CD8-positive, alpha-beta memory T cell (primary cell): ENCODE data around the gene DNAJC10. TPM values are rescaled to one million over a fixed set of nuclear protein-coding genes. Genes with fewer than 3 reads are reported as not detected.
A peak's percentile ranks its signal among the peaks of the same experiment; 100 is the strongest.
"Not testable (repeated sequence)": the region's sequence is repeated elsewhere in the genome, so short reads cannot be mapped to it uniquely, and the experiment has no call there.

Experiments used
- CTCF ChIA-PET: fragments of 350-600 bp; sonication (Branson Sonifier 250); formaldehyde crosslinking; loops from one replicate; lab custom pipeline; 2021; ENCODE audit warnings: antibody characterized with exemption; lab: Charles Lee
- POLR2A ChIA-PET: fragments of 350-600 bp; sonication (Branson Sonifier 250); formaldehyde crosslinking; loops from one replicate; lab custom pipeline; 2021; ENCODE audit warnings: antibody characterized with exemption; lab: Charles Lee
- DNase-seq, 5 donors: peaks; one replicate each; pipeline versions ENCODE4 v3.0.0 to v3.0.0-alpha.2; 2020 to 2022; ENCODE audit warnings: mixed read lengths in 1 of 5
- H3K27ac ChIP-seq: one replicate; pipeline ENCODE4 v1.7.0; 2013; ENCODE audit warnings: low read depth, mild to moderate bottlenecking, low read length, moderate library complexity
- H3K27me3 ChIP-seq: 2 replicates; pipeline ENCODE4 v1.7.0; 2013; ENCODE audit warnings: low read length, mild to moderate bottlenecking; ENCODE audit not compliant: insufficient read depth, poor library complexity, severe bottlenecking
- H3K36me3 ChIP-seq: 2 replicates; pipeline ENCODE4 v1.7.0; 2013; ENCODE audit warnings: mild to moderate bottlenecking, low read length, moderate library complexity; ENCODE audit not compliant: insufficient read depth
- H3K4me1 ChIP-seq: 2 replicates; pipeline ENCODE4 v1.7.0; 2013; ENCODE audit warnings: mild to moderate bottlenecking, low read length, moderate library complexity; ENCODE audit not compliant: insufficient read depth
- H3K4me3 ChIP-seq: 2 replicates; pipeline ENCODE4 v1.7.0; 2013; ENCODE audit warnings: mild to moderate bottlenecking, low read length
- H3K9me3 ChIP-seq: 2 replicates; pipeline ENCODE4 v1.7.0; 2013; ENCODE audit warnings: mild to moderate bottlenecking, low read length
- H3K27ac Mint-ChIP-seq, 8 donors: one replicate each; pipeline ENCODE4 v1.8.0; 2020 to 2021; ENCODE audit warnings: mixed read lengths in 8 of 8, mild to moderate bottlenecking in 6 of 8, inconsistent platforms in 3 of 8, moderate library complexity in 3 of 8
- H3K27me3 Mint-ChIP-seq, 2 donors: one replicate each; pipeline ENCODE4 v1.8.0; 2020 to 2021; ENCODE audit warnings: mixed read lengths in 2 of 2, mild to moderate bottlenecking in 1 of 2, moderate library complexity in 1 of 2
- H3K36me3 Mint-ChIP-seq, 3 donors: one replicate each; pipeline ENCODE4 v1.8.0; 2020 to 2021; ENCODE audit warnings: mixed read lengths in 3 of 3, inconsistent platforms in 1 of 3, mild to moderate bottlenecking in 1 of 3
- H3K4me1 Mint-ChIP-seq, 3 donors: one replicate each; pipeline ENCODE4 v1.8.0; 2020 to 2021; ENCODE audit warnings: mixed read lengths in 3 of 3, inconsistent platforms in 1 of 3, mild to moderate bottlenecking in 1 of 3
- H3K4me3 Mint-ChIP-seq, 7 donors: one replicate each; pipeline ENCODE4 v1.8.0; 2020 to 2021; ENCODE audit warnings: mixed read lengths in 7 of 7, mild to moderate bottlenecking in 6 of 7, moderate library complexity in 4 of 7, inconsistent platforms in 2 of 7
- H3K9me3 Mint-ChIP-seq, 5 donors: one replicate each; pipeline ENCODE4 v1.8.0; 2020 to 2022; ENCODE audit warnings: mixed read lengths in 5 of 5, mild to moderate bottlenecking in 3 of 5, moderate library complexity in 2 of 5, inconsistent platforms in 1 of 5
- polyA plus RNA-seq: library from polyadenylated mRNA; unstranded; fragments of 300-500 nt; fragmentation: Illumina TruSeq; gene quantifications from one replicate; pipeline ENCODE4 v1.2.3, GENCODE V29; 2021
- total RNA-seq, 2 experiments: library from RNA; stranded (reverse); gene quantifications; one replicate each; pipeline ENCODE4 v1.2.3, GENCODE V29; 2021

The DNAJC10 gene
- total and polyA plus RNA-seq, 3 experiments from 2014 or later, result 53.2 to 78.4 (median 76.0) TPM

GRCh38 chr2:182685559-182685958 is 30.5 kb upstream of the DNAJC10 start:
- Mint-ChIP-seq H3K9me3 (peaks cover 0 to 3% (median 0%) of the 10 kb centered on the region in 5 donors), H3K4me3 (no peak overlapping the region), H3K27me3 (peaks cover 11 to 39% of the 10 kb centered on the region in 2 donors), H3K4me1 (no peaks in the 10 kb centered on the region), H3K27ac (peak overlapping the region in 1 of 8 donors; percentile 39), H3K36me3 (no peaks in the 10 kb centered on the region)
- Histone ChIP-seq H3K27me3 (no peaks in the 10 kb centered on the region), H3K27ac (no peak overlapping the region), H3K4me3 (no peak overlapping the region), H3K36me3 (no peaks in the 10 kb centered on the region), H3K9me3 (no peaks in the 10 kb centered on the region), H3K4me1 (no peaks in the 10 kb centered on the region)
- CTCF ChIA-PET, result no interaction called here
- no peak for DNase-seq
- POLR2A ChIA-PET, result no interaction called here

- H3K4me3 ChIP-seq, H3K9me3 ChIP-seq, H3K27ac ChIP-seq, DNase-seq, CTCF ChIA-PET, H3K4me3 Mint-ChIP-seq, H3K4me1 Mint-ChIP-seq, H3K27ac Mint-ChIP-seq, H3K36me3 Mint-ChIP-seq, H3K27me3 ChIP-seq, POLR2A ChIA-PET, H3K36me3 ChIP-seq, H3K9me3 Mint-ChIP-seq, H3K4me1 ChIP-seq: not testable (repeated sequence)
- peaks cover 18 to 39% of the 10 kb centered on the region in 2 donors for H3K27me3 Mint-ChIP-seq
These were observed 29.3 kb upstream of the DNAJC10 start for GRCh38 chr2:182686763-182687162.

GRCh38 chr2:182694189-182694588 is 21.9 kb upstream of the DNAJC10 start:
- Histone ChIP-seq H3K4me3 (no peak overlapping the region), H3K27me3 (no peaks in the 10 kb centered on the region), H3K4me1 (no peaks in the 10 kb centered on the region), H3K36me3 (no peaks in the 10 kb centered on the region), H3K9me3 (no peaks in the 10 kb centered on the region), H3K27ac (no peak overlapping the region)
- H3K4me1 Mint-ChIP-seq, result no peaks in the 10 kb centered on the region
- H3K4me3 Mint-ChIP-seq, result no peak overlapping the region
- DNase-seq, result no peak
- peak overlapping the region in 1 of 8 donors; percentile 7 for H3K27ac Mint-ChIP-seq
- CTCF ChIA-PET, result no interaction called here
- POLR2A ChIA-PET, result interaction anchor here (0.6 to 0.7 kb wide), 2 partner anchors 14 to 1338 kb away, joined by 3 to 8 read pairs; no protein-coding TSS in a partner anchor
- H3K36me3 Mint-ChIP-seq, result no peaks in the 10 kb centered on the region
- peaks cover 0 to 3% (median 0%) of the 10 kb centered on the region in 5 donors for H3K9me3 Mint-ChIP-seq
- peaks cover 5 to 10% of the 10 kb centered on the region in 2 donors for H3K27me3 Mint-ChIP-seq

GRCh38 chr2:182695776-182696175 is 20.3 kb upstream of the DNAJC10 start:
- Histone ChIP-seq H3K9me3 (no peaks in the 10 kb centered on the region), H3K27ac (no peak overlapping the region), H3K4me3 (no peak overlapping the region), H3K4me1 (no peaks in the 10 kb centered on the region), H3K36me3 (no peaks in the 10 kb centered on the region), H3K27me3 (no peaks in the 10 kb centered on the region)
- Mint-ChIP-seq H3K27me3 (peaks cover 5 to 8% of the 10 kb centered on the region in 2 donors), H3K27ac (no peak overlapping the region), H3K36me3 (no peaks in the 10 kb centered on the region), H3K9me3 (peaks cover 0 to 3% (median 0%) of the 10 kb centered on the region in 5 donors), H3K4me1 (no peaks in the 10 kb centered on the region), H3K4me3 (no peak overlapping the region)
- DNase-seq, result no peak
- ChIA-PET CTCF (no interaction called here), POLR2A (no interaction called here)

GRCh38 chr2:182698671-182699070 is 17.4 kb upstream of the DNAJC10 start:
- H3K9me3 ChIP-seq, result no peaks in the 10 kb centered on the region
- ChIA-PET CTCF (interaction anchor here (1.2 kb wide), 1 partner anchor 32 kb away, joined by 3 read pairs; no protein-coding TSS in a partner anchor), POLR2A (no interaction called here)
- no peaks in the 10 kb centered on the region for H3K27me3 ChIP-seq
- H3K36me3 ChIP-seq, result no peaks in the 10 kb centered on the region
- H3K36me3 Mint-ChIP-seq, result no peaks in the 10 kb centered on the region
- H3K9me3 Mint-ChIP-seq, result no peaks in the 10 kb centered on the region
- no peaks in the 10 kb centered on the region for H3K4me1 ChIP-seq
- no peak overlapping the region for H3K27ac ChIP-seq
- H3K4me3 ChIP-seq, result no peak overlapping the region
- peaks cover 0 to 11% of the 10 kb centered on the region in 2 donors for H3K27me3 Mint-ChIP-seq
- no peak for DNase-seq
- no peak overlapping the region for H3K4me3 Mint-ChIP-seq
- H3K4me1 Mint-ChIP-seq, result no peaks in the 10 kb centered on the region
- no peak overlapping the region for H3K27ac Mint-ChIP-seq

GRCh38 chr2:182705761-182706160 is 10.3 kb upstream of the DNAJC10 start:
- Mint-ChIP-seq H3K36me3 (no peaks in the 10 kb centered on the region), H3K9me3 (no peaks in the 10 kb centered on the region), H3K27me3 (peaks cover 8 to 52% of the 10 kb centered on the region in 2 donors), H3K4me3 (no peak overlapping the region), H3K27ac (no peak overlapping the region), H3K4me1 (no peaks in the 10 kb centered on the region)
- no peaks in the 10 kb centered on the region for H3K4me1 ChIP-seq
- ChIA-PET CTCF (no interaction called here), POLR2A (no interaction called here)
- H3K9me3 ChIP-seq, result no peaks in the 10 kb centered on the region
- H3K4me3 ChIP-seq, result no peak overlapping the region
- no peak for DNase-seq
- H3K27me3 ChIP-seq, result no peaks in the 10 kb centered on the region
- H3K36me3 ChIP-seq, result no peaks in the 10 kb centered on the region
- H3K27ac ChIP-seq, result no peak overlapping the region

GRCh38 chr2:182706751-182707150 is 9.3 kb upstream of the DNAJC10 start:
- Histone ChIP-seq H3K36me3 (no peaks in the 10 kb centered on the region), H3K4me1 (no peaks in the 10 kb centered on the region), H3K27ac (no peak overlapping the region), H3K9me3 (no peaks in the 10 kb centered on the region), H3K27me3 (no peaks in the 10 kb centered on the region), H3K4me3 (no peak overlapping the region)
- Mint-ChIP-seq H3K4me3 (no peak overlapping the region), H3K27ac (no peak overlapping the region), H3K9me3 (no peaks in the 10 kb centered on the region), H3K27me3 (peaks cover 8 to 60% of the 10 kb centered on the region in 2 donors), H3K36me3 (no peaks in the 10 kb centered on the region), H3K4me1 (no peaks in the 10 kb centered on the region)
- CTCF ChIA-PET, result no interaction called here
- no peak for DNase-seq
- POLR2A ChIA-PET, result no interaction called here

GRCh38 chr2:182713601-182714000 is 2.5 kb upstream of the DNAJC10 start:
- H3K27me3 ChIP-seq, result no peaks in the 10 kb centered on the region
- H3K4me3 Mint-ChIP-seq, result no peak overlapping the region
- ChIA-PET POLR2A (no interaction called here), CTCF (no interaction called here)
- no peaks in the 10 kb centered on the region for H3K9me3 ChIP-seq
- no peaks in the 10 kb centered on the region for H3K36me3 ChIP-seq
- no peak overlapping the region for H3K27ac ChIP-seq
- peaks cover 0 to 3% (median 1%) of the 10 kb centered on the region in 3 donors for H3K4me1 Mint-ChIP-seq
- no peak for DNase-seq
- peaks cover 15% of the 10 kb centered on the region for H3K4me1 ChIP-seq
- peaks cover 0 to 1% (median 0%) of the 10 kb centered on the region in 3 donors for H3K36me3 Mint-ChIP-seq
- H3K27me3 Mint-ChIP-seq, result peaks cover 0 to 33% of the 10 kb centered on the region in 2 donors
- peak overlapping the region in 3 of 8 donors; percentile 0 to 29 (median 15) for H3K27ac Mint-ChIP-seq
- no peak overlapping the region for H3K4me3 ChIP-seq
- H3K9me3 Mint-ChIP-seq, result no peaks in the 10 kb centered on the region
